GM19240 (cell line): ENCODE results near the gene BANP.
"Not testable (repeated sequence)": the region's sequence is repeated elsewhere in the genome, so short reads cannot be mapped to it uniquely, and the experiment has no call there.

Source experiments
- DNase-seq: peaks from one replicate; pipeline ENCODE4 v3.0.0; 2011; ENCODE audit warnings: low spot score; ENCODE audit not compliant: insufficient read length

The BANP gene

DNA sequence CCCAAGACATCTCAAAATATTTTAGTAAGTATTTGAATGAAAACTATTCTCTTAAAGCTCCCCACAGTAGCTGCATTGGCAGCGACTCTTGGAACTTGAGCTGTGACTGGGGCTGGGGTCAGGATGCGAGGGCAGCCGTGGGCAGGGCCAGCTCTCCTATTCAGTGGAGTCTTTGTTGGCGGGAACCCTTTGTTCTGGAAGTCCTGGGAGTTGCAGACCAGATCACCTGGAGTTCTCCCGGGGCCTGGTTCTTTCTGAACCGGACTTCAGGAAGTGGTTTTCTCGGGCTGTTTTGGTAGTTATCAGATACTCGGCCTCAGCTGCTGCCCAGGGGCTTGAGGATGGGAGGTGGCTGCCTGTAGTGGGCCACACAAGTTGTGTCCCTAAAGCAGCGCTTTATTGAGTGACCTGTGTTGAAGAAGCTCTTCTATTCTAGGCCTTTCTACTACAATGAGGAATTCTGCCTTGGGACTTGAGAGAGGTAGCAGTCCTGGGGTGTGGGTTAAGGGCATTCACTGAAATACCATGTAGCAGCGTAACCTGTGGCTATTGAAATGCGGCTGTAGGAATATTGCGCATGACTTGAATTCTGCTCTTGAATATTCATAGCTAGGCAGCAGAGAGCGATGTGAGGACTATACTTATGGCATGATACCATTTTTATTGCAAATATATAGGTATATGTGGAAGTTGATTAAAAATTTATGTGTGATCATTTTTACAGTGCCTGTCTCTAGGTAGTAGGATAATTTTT, 77.1 kb downstream of the BANP start:
- DNase-seq: not testable (repeated sequence)

GRCh38 chr16:88030498-88030897, 79.3 kb downstream of the BANP start:
- DNase-seq: no peak

GRCh38 chr16:88030961-88031360, 79.7 kb downstream of the BANP start:
- not testable (repeated sequence) for DNase-seq

DNA sequence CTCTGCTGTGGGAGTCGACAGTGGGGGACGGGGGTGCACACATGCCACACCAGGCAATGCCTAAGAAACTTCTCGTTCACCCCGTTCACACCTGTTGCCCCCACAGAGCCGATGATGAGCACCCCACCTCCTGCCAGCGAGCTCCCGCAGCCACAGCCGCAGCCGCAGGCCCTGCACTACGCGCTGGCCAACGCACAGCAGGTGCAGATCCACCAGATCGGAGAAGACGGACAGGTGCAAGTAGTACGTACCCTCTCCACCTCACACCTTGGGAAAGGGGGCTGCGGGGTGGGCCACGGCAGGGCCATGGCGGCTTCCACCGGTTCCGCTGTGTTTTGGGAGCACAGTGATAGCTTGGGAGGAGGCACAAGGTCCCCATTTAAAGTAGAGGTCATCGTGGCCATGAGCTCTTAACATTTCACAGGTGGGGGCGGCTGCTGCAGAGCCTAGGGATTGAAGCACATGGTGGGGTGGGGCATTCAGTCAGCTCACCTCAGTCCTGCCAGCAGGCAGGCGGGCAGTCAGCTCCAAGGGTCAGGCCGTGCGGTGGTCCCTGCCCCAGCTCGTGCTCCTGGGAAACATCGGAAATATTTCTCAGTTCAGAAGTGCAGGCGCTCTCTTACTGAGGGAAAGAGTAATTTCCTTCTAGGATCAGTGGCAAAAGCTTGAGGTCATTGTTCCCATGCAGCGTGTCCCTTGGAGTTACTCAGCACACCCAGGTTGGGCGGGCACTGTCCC, 81.9 kb downstream of the BANP start:
- DNase-seq: not testable (repeated sequence)

DNA sequence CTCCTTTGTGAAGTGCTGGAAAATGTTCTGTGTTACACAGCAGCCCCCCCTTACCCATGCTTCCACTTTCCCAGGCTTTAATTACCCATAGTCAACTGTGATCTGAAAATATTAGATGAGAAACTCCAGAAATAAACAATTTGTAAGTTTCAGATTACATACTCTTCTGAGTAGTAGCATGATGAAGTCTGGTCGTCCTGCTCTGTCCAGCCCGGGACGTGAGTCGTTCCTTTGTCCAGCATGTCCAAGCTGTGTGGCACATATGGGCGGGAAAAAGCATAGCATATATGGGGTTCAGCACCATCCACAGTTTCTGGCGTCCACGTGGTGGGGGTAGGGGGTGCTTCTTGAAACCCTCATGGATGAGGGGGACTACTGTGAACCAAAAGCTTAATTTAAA, 83.5 kb downstream of the BANP start:
- DNase-seq: no peak

GRCh38 chr16:88035292-88035691, 84.1 kb downstream of the BANP start:
- no peak for DNase-seq

DNA sequence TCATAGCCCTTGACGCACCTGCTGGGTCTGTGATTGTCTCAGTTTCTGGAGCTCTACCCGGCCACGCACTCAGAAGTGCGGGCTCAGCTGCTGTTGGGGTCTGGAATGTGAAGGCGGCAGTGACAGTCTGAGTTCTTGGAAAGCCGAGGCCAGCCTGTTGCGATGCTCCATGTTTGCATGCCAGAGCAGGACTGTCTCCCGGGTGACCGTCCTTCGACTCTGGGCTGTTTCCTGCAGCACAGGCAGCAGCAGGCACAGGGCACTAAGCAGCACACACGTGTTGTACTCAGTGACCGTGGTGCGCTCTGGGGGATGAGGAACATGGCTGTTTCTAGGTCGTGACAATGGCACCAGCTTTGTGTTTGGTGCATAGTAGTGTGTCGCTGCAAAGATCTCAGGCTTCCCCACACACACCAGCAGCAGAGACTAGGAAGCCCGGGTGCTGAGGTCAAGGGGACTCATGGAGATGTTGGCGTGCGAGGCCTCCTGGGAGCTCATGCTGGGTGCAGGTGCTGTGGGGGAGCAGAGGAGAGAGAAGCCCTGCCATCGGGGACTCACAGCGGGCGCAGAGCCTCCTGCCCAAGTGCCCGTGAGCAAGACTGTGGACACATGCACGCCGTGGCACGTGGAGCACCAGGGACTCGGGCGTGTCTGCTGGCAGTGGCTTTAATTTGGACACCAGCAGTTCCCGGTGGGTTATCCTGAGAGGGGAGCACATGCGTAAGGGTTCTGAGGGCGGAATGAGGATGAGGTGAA, 84.8 kb downstream of the BANP start:
- DNase-seq: not testable (repeated sequence)

DNA sequence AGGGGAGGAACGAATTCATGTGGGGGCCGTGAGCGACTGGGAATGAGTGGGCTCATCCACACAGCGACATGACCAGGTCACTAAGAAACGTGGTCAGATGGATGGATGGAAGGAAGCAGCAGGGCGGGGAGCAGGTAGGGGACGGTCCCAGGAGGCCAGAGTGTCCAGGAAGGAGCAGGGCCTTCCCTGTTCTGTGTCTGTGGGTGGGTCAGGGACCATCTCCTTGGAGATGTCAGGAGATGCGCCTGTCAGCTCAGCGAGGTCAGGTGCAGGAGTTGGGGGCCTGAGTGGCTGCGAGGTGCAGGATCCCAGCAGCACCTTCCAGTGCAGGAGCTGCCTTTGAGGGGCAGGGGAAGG, 85.4 kb downstream of the BANP start:
- not testable (repeated sequence) for DNase-seq

- not testable (repeated sequence) for DNase-seq
These were observed 86.1 kb downstream of the BANP start for GRCh38 chr16:88037359-88037758.

DNA sequence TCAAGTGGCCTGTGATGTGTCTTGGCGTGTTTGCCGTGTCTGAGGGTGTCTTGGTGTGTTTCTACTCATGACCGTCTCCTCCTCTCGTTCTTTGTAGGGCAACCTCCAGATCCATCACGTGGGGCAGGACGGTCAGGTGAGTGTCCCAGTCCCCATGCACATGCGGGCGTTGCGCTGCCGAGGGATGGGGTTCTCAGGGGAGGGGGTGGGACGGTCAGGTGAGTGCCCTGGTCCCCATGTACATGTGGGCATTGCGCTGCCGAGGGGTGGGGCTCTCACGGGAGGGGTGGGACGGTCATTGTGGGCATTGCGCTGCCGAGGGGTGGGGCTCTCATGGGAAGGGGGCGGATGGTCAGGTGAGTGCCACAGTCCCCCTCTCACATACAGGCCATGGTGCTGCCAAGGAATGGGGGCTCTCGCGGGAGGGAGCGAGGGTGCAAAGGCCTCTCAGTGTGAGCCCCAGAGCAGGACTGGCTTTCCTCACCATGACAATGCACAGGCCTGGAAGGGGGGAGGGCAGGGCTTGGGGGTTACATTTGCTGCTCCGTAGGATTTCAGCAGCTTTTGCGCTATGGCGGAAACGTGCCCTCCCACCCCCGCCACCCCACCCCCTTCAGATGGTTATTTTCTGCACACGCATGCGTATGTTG, 86.8 kb downstream of the BANP start:
- DNase-seq: not testable (repeated sequence)

DNA sequence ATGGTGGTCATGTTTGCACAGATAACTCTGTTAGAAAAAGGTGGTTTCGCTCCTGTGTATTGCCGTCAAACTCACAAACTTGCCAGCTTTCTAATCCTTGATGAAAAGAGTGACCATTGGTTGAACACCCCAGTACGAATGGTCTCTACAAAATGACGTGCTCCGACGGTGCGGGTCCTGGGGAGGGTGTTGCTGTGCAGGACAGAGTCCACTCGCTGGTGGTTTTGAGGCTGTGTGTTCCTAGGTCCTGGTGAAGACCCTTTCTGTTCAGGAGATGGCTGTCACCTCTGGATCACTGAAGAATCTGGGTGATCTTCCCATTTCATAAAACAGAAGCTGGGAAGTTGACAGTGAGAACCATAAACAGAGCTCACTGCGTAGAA, 87.3 kb downstream of the BANP start:
- DNase-seq: not testable (repeated sequence)

GRCh38 chr16:88039591-88039990, 88.4 kb downstream of the BANP start:
- DNase-seq: no peak

DNA sequence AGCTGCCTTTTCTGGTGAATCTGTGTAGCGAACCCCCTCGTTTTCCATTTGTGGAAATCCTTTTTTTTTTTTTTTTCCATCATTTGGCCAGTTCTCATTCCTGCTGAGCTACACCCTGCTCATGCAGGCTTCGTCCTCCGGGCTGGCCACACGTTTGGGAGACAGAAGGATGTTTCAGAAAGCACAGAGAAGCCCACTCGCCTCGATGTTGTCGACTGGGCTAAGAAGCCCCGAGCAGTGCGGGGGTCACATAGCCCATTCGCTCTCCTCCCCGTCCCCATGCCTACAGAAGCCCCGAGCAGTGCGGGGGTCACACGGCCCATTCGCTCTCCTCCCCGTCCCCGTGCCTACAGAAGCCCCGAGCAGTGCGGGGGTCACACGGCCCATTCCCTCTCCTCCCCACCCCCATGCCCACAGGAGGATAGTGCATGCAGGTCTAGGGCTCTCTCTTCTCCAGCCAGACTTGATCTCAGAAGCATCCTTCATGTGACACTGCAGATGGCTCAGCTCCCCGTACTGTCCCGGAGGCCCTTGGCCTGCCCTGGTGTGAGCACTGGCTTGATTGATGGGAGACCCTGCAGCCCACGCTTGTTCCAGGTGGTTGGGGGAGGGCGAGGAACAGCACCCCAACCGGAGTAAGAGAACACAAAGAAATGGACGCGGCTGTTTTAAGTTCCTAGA, 89.1 kb downstream of the BANP start:
- DNase-seq: not testable (repeated sequence)

GRCh38 chr16:88040877-88041244, 89.6 kb downstream of the BANP start:
- not testable (repeated sequence) for DNase-seq

GRCh38 chr16:88041506-88041905, 90.3 kb downstream of the BANP start:
- not testable (repeated sequence) for DNase-seq

DNA sequence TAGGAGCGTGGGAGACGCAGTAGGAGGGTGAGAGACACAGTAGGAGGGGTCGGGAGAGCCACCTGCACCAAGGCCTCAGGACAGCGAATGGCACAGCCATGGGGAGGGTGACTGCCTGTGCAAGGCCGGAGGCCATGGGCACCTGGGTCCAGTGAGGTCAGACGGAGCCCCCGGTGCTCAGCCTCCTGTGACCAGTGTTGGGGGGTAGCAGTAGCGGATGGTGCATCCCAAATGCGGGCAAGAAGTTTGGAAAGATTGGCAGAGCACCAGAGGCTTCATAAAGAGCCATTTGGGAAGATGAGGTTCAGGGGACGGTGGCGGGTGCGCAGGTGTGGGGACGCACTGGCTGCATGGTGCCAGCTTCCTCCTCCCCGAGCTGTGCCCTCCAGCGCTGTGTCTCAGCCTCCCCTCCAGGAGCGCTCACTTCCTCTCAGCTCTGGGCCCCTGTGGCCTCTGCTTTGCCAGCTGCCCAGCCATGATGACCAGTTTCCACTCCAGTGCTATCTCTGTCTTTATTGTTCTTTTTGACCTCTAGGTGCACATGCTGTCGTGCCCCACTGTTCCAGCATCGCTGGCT, 90.8 kb downstream of the BANP start:
- DNase-seq: not testable (repeated sequence)

- not testable (repeated sequence) for DNase-seq
These were observed 92.1 kb downstream of the BANP start for GRCh38 chr16:88043208-88043910.

DNA sequence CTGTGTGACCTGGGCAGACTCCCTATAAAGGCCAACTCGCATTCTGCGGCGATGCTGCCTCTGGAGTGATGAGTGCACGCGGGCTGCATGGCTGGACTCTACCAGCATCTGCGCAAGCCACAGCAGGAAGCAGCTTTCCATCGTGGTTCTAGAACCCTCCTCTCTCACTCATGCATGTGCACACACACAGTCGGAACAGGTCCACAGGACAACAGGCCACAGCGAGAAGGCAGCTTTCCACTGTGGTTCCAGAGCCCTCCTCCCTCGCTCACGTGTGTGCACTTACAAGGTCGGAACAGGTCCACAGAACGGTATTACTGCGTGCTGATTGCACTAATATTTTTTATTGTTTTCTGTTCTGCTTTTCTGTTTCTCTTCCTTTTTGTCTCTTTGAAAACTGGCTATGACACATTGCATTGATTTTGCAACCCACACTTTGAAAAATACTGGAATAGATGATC, 92.9 kb downstream of the BANP start:
- not testable (repeated sequence) for DNase-seq

GRCh38 chr16:88045361-88045760, 94.1 kb downstream of the BANP start:
- not testable (repeated sequence) for DNase-seq

DNA sequence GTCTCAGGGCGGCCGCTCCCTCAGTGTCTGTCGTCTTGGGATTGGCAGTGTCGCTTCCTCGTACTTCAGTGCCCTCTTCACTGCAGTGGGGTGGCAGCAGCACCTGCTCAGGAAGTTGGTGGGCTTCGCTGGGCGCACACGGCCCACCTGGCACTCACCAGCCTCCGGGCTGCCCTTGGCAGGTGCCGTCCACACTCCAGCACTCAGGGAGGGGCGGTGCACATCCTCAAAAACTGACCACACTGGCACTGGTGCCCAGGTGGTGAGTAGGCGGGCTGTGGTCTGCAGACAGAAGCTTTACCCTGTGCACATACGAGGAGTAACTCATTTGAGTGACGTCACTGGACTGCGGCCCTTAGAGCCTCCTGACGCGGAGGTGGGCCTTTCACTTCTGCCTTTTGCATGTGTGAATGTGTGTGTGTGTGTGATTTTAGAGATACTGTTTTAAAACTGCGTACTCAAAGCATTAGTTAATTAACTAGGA, 94.6 kb downstream of the BANP start:
- DNase-seq: peak; percentile 68
